ENCODE measurements around the gene SPATS2. TPM values are rescaled to one million over a fixed set of nuclear protein-coding genes. Genes with fewer than 3 reads are reported as not detected.

The SPATS2 gene
- total and polyA plus RNA-seq, 10 of the 15 experiments (the other 5 are each of a cell fraction or from before 2014, with no cell fraction given), result 9.0 to 54.2 (median 27.5) TPM

- H3K27ac ChIP-seq (ENCODE audit: control insufficient read depth, insufficient read depth), result peak overlapping the region; percentile 24; the same call in 1 of the 2 replicates
- POLR2A ChIA-PET, result interaction anchor here (1.1 kb wide), 1 partner anchor 135 kb away, joined by 3 read pairs; no protein-coding TSS in a partner anchor
- RAD21 ChIA-PET (ENCODE audit: unreplicated experiment), result interaction anchor here (1.3 kb wide), 1 partner anchor 10 kb away, joined by 5 read pairs; no protein-coding TSS in a partner anchor
- FAIRE-seq (peak; percentile 7), ATAC-seq (no peak), DNase-seq (ENCODE audit: low read depth, low spot score) (no peak)
- in situ Hi-C loops (cut with MboI), result no loop called here
- no peak overlapping the region for H2AFZ ChIP-seq (ENCODE audit: control insufficient read depth, low read depth, low read length)
- CTCF ChIA-PET, result interaction anchor here (2.0 kb wide), 1 partner anchor 144 kb away, joined by 10 read pairs; no protein-coding TSS in a partner anchor
- no peaks in the 10 kb centered on the region for H4K20me1 ChIP-seq (ENCODE audit: control insufficient read depth, insufficient read depth)
- WGBS (ENCODE audit: insufficient coverage, insufficient replicate concordance, low lambda C conversion rate, missing lambda C conversion rate), result 58% methylated on average over 1 of the region's 1 CpG
- no peaks in the 10 kb centered on the region for H3K27me3 ChIP-seq (replicated peaks in 1 of 2; ENCODE audit: control insufficient read depth in 2 of 2, insufficient read depth in 2 of 2, low read length in 1 of 2)
- SMC1A ChIA-PET (ENCODE audit: uncharacterized antibody, unreplicated experiment), result interaction anchor here (6.5 to 33.2 kb wide), 2 partner anchors 11 to 140 kb away, joined by 43 to 740 read pairs; partner anchors contain the start of gene SPATS2
- H3K9me3 ChIP-seq (replicated peaks; ENCODE audit: control insufficient read depth, insufficient read depth, low read length), result no peaks in the 10 kb centered on the region
- no peak overlapping the region for H3K9ac ChIP-seq (ENCODE audit: control insufficient read depth, insufficient read depth, low read length)
- H3K79me2 ChIP-seq (ENCODE audit: control insufficient read depth, insufficient read depth, low read length), result no peaks in the 10 kb centered on the region
- H3K36me3 ChIP-seq (ENCODE audit: control insufficient read depth in 2 of 2, insufficient read depth in 2 of 2, low read length in 1 of 2), result peaks cover 0 to 25% of the 10 kb centered on the region in 2 experiments
- BruUV-seq (replicated peaks), result no TSS peak
- 0 out of 2 replicates have a peak overlapping the region, but pooled peaks have one; percentile 22 for H3K4me2 ChIP-seq (ENCODE audit: control insufficient read depth, insufficient read depth)
- TF ChIP-seq E2F8 (IDR thresholded peaks at IDR 0.05; ENCODE audit: low read depth, partially characterized antibody) (no peak), CTCF (IDR thresholded peaks at IDR 0.05 in 2 of 3, conservative IDR thresholded peaks at IDR 0.05 in 1 of 3; ENCODE audit: control insufficient read depth in 2 of 3, extremely low read depth in 1 of 3, insufficient read depth in 1 of 3, low read depth in 3 of 3, low read length in 3 of 3) (no peak), SP1 (IDR thresholded peaks at IDR 0.05; ENCODE audit: low read depth, low read length) (no peak)
- intact Hi-C loops (cut with micrococcal nuclease; ENCODE audit: unreplicated experiment), result no loop called here
- no peak overlapping the region for H3K4me3 ChIP-seq
- peaks cover 11% of the 10 kb centered on the region for H3K4me1 ChIP-seq (ENCODE audit: control insufficient read depth, insufficient read depth, low read length)
Measured at GRCh38 chr12:49501895-49502294, 134.6 kb downstream of the SPATS2 start.
